ENCODE data around the gene SLC9A3.

- no peak for TF ChIP-seq CTCF (IDR thresholded peaks at IDR 0.05; ENCODE audit: borderline replicate concordance, extremely low read depth, low read length, poor library complexity, severe bottlenecking)
- no peak for TF ChIP-seq EZH2 (IDR thresholded peaks at IDR 0.05; ENCODE audit: borderline replicate concordance, low read depth, low read length, severe bottlenecking)
Measured at GRCh38 chr5:439636-440035, 84.6 kb downstream of the SLC9A3 start.

All from DND-41 (cell line).